ENCODE data around the gene WDR27.
"Not testable (repeated sequence)": the region's sequence is repeated elsewhere in the genome, so short reads cannot be mapped to it uniquely, and the experiment has no call there.

Gene WDR27

DNA sequence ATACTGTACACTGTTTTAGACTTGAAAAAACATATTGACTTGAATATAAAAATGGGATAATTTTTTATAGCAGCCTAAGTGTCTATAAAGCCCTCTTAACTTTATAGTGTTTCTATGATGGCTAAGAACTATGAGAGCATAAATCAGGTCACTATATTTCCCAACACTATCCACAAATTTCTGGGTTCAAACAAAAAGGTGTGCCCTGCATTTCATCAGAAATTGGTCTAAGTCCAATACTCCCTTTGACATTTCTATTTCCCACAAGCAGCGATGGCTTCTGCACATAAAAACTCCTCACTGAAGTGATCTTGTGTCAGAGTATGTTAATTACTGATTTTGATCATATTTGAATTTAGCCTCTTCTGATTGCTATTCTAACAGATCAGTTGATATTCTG lies 143.9 kb downstream of the WDR27 start:
- no peak for DNase-seq

DNA sequence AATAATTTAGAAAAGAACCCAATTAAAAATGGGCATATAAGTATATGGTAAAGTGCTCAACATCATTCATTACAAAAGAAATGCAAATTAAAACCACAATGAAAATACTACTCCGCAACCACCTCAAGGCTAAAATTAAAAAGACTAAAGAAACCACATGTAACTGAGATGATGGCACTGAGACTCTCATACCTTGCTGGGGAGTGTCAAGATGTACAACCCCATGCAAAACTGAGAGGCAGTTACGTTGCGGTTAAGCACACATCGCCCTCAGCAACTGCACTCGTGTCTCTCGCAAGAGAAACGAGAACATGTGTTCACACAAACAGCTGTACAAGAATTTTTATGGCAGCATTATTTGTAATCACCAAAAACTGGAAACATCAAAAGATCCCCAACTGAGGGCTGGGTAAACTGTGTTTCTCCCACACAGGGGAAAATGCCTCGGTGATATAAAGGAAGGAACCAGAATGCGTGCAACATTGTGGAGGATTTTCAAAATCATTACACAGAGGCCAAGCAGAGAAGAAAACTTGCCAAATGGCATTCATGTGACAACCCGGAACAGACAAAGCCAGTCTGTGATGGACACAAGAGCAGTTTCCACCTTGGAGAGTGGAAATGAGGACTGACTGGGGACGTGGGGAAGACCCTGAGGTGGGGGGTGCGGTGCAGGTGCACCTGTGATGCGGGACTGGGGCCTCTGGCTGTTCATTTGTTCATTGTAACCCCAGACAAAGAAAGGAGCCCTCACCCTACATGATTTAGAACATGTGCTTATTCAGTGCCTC lies 144.9 kb downstream of the WDR27 start:
- no peak for DNase-seq

DNA sequence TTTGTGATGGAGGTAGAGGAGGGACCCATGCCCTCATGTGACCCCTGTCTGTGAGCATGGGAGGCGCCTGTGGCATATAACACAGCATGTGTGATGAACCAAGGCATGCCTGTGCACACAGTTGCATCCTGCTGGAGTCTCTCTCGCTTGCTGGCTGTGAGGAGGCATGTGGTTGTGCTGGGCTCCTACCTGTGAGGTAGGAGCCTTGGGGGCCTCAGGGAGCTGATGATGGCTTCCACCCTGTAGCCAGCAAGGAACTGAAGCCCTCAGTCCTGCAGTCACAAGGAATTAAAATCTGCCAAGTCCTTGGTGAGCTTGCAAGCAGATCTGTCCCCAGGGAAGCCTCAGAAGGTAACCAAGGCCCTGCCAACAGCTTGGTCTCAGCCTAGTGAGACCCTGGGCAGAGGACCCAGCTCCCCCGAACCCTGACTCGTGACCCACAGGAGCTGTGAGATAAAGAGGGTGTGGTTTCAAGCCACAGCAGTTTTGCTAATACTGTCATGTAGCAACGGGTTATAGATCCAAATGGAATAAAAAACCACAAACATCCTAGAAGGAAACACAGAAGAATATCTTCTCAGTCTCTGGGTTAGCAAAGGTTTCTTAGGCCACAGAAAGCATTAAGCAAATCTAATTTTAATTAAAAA lies 145.7 kb downstream of the WDR27 start:
- no peak for DNase-seq

DNA sequence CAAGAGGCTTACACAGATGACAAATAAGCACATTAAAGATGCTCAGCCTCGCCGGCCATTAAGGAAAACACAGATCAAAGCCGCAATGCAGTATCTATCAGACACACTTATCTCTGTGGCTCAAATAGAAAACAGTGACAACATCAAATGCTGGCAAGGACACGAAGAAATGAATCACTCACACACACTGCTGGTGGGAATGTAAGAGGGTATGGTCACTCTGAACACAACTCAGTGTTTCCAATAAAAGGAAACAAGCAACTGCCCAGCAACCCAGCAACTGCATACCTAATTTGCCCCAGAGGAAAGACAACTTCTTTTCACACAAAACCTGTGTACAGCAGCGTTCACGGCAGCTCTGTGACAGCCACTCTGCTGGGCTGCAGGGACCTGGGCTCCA lies 155.8 kb downstream of the WDR27 start:
- no peak for DNase-seq

DNA sequence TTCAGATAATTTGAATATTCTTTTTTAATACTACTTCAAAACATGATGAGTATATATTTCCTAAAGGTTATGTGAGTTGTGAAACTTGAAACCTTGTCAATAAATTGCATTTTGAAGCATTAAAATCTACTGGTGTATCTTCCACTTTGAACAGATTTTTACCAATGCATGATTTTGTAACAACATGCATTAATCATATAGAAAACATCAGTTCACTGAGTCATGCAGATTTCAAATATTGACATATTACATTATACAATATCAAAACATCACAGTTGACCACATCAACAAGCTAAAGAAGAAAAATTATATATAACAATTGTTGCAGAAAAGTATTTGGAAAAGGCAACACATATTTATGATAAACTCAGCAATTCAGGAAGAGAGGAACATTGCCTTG lies 158.1 kb downstream of the WDR27 start:
- DNase-seq: no peak

DNA sequence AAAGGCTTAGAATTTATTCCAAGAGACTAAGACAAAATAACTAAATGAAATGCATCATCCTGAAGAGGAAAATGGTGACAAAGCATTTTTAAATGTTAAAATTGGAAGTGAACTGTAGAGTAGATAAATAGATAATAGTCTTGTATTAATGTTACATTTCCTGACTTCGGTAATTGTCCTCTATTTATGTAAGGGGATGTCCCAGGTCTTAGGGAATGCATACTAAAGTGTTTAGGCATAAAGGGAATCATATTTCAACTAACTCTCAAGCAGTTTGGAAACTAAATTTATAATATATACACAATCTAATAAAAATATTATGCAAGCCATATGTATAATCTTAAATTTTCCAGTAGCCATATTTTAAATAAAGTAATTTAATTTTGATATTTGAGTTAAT lies 159.3 kb downstream of the WDR27 start:
- no peak for DNase-seq

DNA sequence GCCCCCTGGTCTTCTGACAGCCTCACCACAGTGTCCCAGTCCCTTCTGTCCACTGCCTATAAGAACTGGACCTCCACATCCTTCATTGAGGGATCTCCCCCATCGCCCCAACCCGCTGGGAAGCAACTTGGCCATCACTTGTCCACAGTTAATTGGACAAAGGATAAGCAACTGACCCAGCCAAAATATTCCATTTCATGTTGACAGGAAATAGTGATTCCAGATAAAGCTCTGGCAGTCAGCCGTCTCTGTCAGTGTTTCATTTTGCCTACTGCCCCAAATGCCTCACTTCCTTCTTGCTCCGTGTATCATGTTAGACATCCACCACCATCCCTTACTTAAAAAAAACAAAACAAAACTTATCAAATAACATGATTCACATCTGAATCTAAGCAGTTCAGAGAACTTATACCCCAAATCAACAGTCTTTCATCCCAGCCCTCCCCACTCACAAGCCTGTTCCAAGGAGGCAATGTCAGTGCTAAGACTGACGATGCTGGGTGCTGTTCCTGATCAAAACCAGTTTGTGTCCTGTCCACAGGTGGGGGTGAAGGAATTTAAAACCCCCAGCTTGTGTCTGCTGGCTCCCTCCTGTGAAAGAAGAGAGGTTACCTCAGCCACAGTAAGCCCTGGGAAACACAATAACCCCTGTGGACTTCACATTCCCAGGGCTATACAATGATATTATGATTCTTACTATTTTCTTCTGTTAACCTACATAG lies 162.5 kb downstream of the WDR27 start:
- DNase-seq: no peak

DNA sequence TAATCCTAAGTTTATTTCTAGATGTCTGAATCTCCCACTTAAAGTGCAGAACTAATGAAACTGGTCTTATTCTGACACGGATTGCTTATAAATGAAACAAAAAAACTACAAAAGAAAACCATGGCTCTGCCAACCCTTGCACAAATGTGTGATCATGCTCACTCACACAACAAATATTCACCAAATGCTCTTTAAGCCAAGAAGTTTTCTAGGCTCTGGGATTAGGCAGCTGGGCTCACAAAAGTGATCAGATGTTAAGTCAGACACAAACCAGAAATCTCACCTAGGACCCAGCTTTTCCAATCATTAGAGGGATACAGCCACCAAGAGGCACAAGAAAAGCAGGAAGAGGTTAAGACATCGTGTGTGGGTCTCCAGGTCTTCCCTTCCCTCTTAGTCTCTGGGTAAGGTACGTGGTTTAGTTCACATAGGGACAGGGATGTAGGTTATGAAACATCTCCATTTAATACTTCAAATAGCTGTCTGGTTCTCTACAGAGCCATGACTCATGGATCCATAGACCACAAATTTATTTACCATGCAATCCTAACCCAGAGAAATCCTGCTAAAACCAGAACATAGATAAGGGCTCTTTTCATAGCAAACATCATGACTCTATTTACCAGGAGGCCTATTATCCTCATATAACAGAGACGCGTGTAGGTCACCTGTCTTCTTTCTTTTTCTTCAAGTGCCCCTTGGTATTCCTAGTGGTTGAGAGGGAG lies 165.2 kb downstream of the WDR27 start:
- no peak for DNase-seq

DNA sequence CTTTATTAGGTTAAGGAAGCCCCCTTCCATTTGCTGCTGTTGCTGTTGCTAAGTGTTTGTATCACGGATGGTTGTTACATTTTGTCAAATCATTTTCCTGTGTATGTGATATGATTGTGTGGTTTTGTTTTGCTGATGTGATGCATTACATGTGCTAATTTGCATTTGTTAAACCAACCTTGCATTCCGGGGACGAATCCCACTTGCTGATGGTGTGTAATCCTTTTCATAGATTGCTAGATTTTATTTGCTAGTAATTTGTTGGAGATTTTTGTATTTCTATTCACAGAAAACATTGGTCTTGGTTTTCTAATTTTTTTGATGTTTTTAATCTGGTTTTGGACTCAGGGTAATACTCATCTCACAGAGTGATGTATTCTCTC lies 167.8 kb downstream of the WDR27 start:
- no peak for DNase-seq

DNA sequence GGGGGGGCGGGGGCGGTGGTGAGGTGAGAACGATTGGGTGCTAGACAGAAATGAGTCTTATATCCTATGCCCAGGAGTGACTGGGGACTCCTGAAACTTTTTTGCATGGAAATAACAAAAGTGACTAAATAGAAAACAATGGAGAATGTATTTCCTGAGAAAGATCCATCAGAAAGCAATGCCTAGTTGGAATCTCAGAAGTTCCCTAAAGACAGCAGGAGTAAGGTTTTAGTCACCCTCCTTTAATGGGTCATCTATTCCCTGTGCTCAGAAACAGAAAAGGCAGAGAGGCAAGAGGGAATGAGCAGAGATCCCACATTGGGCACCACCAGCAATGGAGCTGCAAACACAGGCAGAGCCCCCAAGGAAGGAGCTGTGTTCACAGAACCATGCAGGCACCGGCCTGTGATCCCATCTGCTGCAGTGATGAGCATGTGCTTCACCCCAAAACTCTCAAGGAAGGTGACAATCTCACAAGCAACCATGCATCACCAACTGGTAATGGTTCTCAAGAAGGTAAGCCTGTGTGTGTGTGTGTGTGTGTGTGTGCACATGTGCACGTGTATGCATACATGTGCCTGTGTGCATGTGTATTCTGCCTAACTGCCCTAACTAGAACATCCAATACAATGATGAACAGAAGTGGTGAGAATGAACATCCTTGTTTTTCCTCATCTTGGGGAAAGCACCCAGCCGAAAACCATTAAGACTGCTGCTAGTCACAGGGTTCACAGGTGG lies 168.4 kb downstream of the WDR27 start:
- no peak for DNase-seq

DNA sequence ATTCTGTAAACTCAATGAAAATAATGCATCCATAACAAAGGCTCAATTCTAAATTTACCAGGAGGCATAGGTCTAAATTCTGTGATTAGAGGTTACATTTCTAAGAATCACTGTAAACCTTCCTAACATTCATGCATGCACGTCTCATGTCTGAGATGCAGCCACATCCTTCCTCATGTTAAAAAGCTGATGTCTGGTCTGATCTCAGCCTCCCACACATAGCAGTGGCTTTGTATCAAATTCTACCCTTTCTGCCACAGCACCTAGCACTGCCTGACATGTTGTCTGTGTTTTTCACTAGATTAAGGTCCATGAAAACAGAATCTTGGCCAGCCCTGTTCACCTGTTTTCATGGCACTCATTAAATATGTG lies 171.1 kb downstream of the WDR27 start:
- DNase-seq: no peak

DNA sequence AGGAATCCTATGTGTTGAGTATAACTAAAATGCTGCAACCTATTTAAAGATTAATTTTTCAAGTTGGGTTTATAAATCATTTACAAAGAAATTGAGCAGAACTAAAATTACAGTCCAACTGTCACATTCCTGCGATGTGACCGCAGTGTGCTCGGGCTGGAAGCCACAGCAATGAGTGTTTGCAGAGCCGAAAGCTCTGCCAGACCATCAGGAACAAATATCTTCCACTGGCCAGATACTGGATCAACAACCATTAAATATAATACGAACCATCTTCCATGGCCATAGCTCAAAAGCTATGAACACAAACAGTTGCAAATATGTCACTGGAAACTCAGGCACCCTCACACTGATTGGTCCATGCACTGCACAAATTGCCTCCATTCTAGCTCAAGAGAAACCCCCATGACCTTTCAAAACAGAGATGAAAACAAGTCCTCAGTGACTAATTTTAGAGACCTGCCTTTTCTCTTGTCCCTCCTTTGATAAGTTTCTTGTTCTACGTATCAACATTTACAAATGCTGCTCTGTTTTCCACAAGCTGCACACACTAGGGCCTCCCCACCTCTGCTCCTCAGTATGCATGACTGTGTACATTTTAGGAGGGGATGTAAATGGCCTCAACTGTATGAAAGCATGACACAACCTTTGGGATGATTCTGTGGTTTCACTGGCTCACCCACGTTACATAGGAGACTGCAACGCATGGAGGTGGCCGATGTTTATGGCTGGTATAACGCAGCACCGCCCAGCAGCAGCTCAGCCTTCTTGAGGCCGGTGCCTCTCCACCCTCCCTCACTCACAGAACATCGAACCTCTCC lies 171.7 kb downstream of the WDR27 start:
- DNase-seq: no peak

DNA sequence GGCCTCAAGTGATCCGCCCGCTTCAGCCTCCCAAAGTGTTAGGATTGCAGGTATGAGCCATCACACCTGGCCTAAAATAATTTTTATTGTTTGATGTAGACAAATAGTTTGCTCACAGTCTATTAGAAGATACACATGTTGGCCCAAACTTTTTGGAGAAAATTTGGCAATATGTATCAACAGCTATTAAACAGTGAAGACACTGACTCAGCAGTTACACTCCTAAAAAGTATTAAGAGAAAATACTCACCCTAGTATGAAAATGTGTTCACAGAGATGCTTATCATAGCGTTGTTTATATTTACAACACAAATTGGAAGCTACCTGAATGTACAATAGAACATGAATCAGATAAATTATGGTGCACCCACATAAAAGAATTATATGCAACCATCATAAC lies 173.1 kb downstream of the WDR27 start:
- no peak for DNase-seq

DNA sequence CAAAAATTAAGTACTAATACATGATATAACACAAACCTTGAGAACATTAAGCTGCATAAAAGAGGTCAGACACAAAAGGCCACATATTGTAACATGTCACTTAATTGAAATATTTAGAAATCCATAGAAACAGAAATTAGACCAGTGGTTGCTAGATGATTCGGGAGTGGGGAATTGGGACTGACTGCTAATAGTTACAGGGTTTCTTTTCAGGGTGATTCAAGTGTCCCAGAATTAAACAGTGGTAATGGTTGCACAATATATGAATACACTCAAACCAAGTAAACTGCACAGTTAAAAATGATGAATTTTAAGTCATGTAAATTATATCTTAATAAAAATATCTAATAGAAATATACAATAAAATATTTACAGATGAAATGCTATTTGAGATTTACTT lies 174.5 kb downstream of the WDR27 start:
- no peak for DNase-seq

DNA sequence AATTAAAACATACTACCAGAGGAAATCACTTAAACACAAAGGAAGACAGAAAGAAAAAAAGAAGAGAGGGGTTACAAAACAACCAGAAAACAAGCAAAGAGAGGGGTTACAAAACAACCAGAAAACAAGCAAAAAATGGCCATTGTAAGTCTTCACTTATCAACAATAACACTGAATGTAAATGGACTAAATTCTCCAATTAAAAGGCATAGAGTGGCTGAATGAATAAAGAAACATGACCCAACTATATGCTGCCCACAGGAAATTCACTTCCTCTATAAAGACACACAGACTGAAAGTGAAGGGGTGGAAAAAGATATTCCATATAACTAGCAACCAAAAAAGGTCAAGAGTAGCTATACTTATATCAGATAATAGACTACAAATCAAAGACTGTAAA lies 180.0 kb downstream of the WDR27 start:
- DNase-seq: no peak

DNA sequence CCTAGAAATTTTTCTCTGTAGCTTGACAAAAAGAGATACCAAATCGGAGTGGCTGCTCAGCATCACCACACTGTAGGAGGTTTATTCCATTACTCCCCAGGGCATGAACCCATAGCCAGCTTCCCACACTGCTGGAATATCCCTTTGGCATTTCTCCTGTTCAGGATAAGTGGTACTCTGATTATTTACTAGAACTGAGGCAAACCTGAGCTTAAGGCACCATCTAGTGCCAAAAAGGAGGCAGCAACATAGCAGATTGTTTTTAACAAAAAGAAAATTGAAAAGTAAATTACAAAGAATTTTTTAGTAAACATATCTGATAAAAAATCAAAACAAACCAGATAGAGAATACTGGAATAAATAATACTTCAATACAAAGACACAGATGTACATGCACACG lies 181.7 kb downstream of the WDR27 start:
- DNase-seq: no peak

DNA sequence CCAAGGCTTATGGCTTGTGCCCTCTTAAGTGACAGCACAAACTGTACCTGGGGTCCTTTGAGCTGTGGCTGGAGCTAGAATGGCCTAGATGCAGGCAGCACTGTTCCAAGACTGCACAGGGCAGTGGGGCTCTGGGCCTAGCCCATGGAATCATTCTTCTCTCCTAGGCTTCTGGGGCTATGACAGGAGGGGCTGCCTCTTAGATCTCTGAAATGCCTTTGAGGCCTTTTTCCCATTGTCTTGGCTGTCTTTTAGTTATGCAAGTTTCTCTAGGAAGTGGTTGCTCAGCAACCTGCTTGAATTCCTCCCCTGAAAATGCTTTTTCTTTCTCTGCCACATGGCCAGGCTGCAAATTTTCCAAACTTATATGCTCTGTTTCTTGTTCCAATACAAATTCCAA lies 183.4 kb downstream of the WDR27 start:
- DNase-seq: no peak

DNA sequence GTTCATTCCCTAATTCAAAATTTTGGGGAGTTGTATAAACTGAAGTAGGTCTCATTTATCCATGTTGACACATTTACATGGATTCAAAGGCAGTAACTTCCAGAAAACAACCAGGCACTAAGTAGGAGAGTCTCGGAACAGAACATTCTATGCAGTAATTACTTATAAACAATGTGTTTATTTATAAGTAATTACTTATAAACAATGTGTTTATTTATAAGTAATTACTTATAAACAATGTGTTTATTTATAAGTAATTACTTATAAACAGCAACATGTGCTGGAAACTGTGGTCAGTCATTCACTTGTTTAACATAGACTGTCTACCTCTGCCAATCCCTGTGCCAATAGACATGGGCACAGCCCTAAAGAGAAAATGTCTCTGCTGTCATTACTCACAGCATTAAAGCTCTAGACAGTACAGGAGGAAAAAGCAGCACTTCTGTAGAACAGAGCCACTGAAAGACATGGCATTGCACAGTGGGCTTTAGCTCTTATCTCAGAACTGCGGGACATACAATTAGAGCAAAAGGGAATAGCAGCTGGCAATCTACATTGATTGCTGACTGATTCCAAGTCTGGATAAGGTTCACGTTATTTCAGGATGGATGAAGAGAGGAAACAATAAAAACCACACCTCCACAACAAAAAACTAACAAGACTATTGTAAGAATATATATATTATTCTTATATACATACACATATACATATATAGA lies 188.2 kb downstream of the WDR27 start:
- no peak for DNase-seq

DNA sequence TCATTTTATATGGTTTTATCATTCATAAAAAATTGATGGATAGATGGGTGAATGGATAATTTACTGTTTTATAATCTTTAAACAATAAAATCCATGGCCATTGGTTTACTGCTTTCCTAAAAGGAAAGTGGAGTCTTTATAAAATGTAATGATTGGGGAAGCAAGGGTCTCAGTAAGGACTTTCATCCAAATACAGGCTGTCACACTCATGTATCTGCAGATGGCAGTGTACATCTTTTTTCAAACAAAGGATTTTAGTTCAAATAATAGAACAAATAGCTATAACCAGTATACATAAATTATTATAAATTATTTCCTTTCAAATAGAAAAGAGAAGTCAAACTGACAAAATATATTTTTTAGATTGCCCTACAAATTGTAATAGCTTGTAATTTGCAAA lies 190.0 kb downstream of the WDR27 start:
- DNase-seq: not testable (repeated sequence)

DNA sequence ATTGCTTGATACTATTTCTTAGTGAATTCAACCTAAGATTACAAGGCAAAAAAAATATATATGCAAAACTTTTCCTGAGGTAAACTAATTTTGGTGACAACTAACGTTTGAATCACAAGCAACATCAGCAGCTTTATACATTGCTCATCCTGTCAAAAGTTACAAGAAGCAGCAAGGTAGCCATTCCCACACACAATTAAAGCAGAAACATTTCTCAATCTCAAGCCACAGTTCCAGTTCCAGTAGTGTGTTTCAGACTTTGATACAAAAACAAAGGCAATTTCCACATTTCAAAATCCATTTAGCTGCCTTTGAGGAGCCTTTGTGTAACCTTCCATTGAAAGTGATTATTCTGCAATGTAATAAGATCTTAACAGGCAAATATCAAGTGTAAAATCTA lies 191.0 kb downstream of the WDR27 start:
- DNase-seq: no peak

DNA sequence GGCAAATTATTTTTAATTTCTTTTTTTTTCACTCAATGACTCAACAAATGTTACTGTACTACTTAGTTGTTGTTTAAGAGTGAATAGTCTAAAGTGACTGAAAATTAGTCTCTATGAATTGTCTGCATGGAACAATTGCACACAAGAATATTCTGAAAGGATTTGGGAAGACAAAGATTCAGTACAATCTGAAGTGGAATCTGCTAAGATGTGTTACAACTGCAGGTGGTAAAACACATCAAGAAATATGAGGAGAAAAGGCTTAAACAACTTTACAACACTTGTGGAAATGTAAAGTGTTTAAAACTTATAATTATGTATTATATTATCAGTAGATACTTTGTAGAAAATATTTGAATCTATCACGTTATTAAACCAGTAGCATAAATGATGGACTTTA lies 193.4 kb downstream of the WDR27 start:
- no peak for DNase-seq
